ENCODE results near the gene NOLC1.
A peak's percentile ranks its signal among the peaks of the same experiment; 100 is the strongest.

The NOLC1 gene

GRCh38 chr10:102118867-102119266, 33.3 kb upstream of the NOLC1 start:
- TF ChIP-seq CREB1 (IDR thresholded peaks at IDR 0.05; ENCODE audit: low read depth): no peak
- TF ChIP-seq EGR1 (IDR thresholded peaks at IDR 0.05): peak; percentile 40; the same call in 1 of the 2 replicates
- TF ChIP-seq NFIC (IDR thresholded peaks at IDR 0.05): 0 out of 2 replicates have a peak, but pooled peaks have one; percentile 12
- no peak for TF ChIP-seq EP300 (IDR thresholded peaks at IDR 0.05; ENCODE audit: borderline replicate concordance)
- no peak for TF ChIP-seq TAF1 (IDR thresholded peaks at IDR 0.05; ENCODE audit: low read depth)
- no peak for TF ChIP-seq CEBPB (IDR thresholded peaks at IDR 0.05)
- no peak for TF ChIP-seq TCF12 (IDR thresholded peaks at IDR 0.05; ENCODE audit: low read depth)
- no peak for TF ChIP-seq YY1 (IDR thresholded peaks at IDR 0.05; ENCODE audit: low read depth)
- 0 out of 2 replicates have a peak, but pooled peaks have one; percentile 5 for TF ChIP-seq TEAD4 (IDR thresholded peaks at IDR 0.05)
- TF ChIP-seq, protein P1, sequence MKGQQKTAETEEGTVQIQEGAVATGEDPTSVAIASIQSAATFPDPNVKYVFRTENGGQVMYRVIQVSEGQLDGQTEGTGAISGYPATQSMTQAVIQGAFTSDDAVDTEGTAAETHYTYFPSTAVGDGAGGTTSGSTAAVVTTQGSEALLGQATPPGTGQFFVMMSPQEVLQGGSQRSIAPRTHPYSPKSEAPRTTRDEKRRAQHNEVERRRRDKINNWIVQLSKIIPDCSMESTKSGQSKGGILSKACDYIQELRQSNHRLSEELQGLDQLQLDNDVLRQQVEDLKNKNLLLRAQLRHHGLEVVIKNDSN (IDR thresholded peaks at IDR 0.05): peak; percentile 92
- TF ChIP-seq, protein P2, sequence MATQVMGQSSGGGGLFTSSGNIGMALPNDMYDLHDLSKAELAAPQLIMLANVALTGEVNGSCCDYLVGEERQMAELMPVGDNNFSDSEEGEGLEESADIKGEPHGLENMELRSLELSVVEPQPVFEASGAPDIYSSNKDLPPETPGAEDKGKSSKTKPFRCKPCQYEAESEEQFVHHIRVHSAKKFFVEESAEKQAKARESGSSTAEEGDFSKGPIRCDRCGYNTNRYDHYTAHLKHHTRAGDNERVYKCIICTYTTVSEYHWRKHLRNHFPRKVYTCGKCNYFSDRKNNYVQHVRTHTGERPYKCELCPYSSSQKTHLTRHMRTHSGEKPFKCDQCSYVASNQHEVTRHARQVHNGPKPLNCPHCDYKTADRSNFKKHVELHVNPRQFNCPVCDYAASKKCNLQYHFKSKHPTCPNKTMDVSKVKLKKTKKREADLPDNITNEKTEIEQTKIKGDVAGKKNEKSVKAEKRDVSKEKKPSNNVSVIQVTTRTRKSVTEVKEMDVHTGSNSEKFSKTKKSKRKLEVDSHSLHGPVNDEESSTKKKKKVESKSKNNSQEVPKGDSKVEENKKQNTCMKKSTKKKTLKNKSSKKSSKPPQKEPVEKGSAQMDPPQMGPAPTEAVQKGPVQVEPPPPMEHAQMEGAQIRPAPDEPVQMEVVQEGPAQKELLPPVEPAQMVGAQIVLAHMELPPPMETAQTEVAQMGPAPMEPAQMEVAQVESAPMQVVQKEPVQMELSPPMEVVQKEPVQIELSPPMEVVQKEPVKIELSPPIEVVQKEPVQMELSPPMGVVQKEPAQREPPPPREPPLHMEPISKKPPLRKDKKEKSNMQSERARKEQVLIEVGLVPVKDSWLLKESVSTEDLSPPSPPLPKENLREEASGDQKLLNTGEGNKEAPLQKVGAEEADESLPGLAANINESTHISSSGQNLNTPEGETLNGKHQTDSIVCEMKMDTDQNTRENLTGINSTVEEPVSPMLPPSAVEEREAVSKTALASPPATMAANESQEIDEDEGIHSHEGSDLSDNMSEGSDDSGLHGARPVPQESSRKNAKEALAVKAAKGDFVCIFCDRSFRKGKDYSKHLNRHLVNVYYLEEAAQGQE (IDR thresholded peaks at IDR 0.05; ENCODE audit: low read depth): no peak
- no peak; the same call in 1 of the 2 replicates for TF ChIP-seq ZBTB7A (IDR thresholded peaks at IDR 0.05; ENCODE audit: low read depth)
- no peak for TF ChIP-seq RAD21 (IDR thresholded peaks at IDR 0.05; ENCODE audit: low read depth)
- no peak for TF ChIP-seq FOXM1 (IDR thresholded peaks at IDR 0.05; ENCODE audit: borderline replicate concordance, low read depth)
- TF ChIP-seq, protein P3, sequence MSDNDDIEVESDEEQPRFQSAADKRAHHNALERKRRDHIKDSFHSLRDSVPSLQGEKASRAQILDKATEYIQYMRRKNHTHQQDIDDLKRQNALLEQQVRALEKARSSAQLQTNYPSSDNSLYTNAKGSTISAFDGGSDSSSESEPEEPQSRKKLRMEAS (IDR thresholded peaks at IDR 0.05): peak; percentile 46

DNA sequence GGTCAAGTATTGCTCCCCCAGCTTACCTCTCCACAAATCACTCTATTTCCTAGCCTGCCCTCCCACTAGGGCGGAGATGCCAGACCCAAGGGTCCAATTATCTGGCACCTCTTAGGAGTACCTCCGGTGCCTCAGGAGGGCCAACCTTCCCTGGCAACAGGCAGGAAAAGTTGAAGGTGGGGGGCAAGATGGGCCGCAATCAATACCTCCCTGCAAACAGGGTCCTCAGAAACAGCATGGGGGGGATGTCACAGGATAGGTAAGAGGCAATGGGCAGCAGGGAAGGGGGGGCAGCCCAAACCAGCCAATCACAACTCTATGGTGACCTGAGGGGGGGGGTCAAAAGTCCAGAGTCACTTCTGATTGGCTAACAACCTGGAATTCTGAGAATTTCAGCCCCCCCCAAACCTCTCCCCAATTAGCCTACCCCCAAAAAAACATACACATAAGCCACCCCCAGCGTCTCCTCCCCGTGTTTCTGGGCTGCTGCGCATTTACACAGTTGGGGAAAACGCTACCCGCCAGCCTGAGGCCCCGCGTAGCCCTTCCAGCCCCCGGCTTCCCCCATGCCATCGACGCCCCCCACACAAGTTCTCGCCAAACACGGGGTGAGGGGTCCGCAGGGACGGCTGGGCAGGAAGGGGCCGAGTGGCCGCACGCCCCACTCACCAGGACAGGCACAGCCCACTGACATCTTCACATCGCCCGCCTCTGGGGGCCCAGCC, 32.6 kb upstream of the NOLC1 start:
- TF ChIP-seq YY1 (IDR thresholded peaks at IDR 0.05; ENCODE audit: low read depth) (0 out of 2 replicates have a peak, but pooled peaks have one; percentile 50), TEAD4 (IDR thresholded peaks at IDR 0.05) (peak; percentile 99), CEBPB (IDR thresholded peaks at IDR 0.05) (no peak), ZBTB7A (IDR thresholded peaks at IDR 0.05; ENCODE audit: low read depth) (peak; percentile 60; the same call in 1 of the 2 replicates), TCF12 (IDR thresholded peaks at IDR 0.05; ENCODE audit: low read depth) (peak; percentile 57; the same call in 1 of the 2 replicates), TAF1 (IDR thresholded peaks at IDR 0.05; ENCODE audit: low read depth) (no peak; the same call in 1 of the 2 replicates), NFIC (IDR thresholded peaks at IDR 0.05) (no peak; the same call in 1 of the 2 replicates), RAD21 (IDR thresholded peaks at IDR 0.05; ENCODE audit: low read depth) (no peak), EGR1 (IDR thresholded peaks at IDR 0.05) (no peak), FOXM1 (IDR thresholded peaks at IDR 0.05; ENCODE audit: borderline replicate concordance, low read depth) (no peak), EP300 (IDR thresholded peaks at IDR 0.05; ENCODE audit: borderline replicate concordance) (no peak), CREB1 (IDR thresholded peaks at IDR 0.05; ENCODE audit: low read depth) (no peak)
- TF ChIP-seq, protein P1 (IDR thresholded peaks at IDR 0.05): no peak
- TF ChIP-seq, protein P3 (IDR thresholded peaks at IDR 0.05): no peak
- TF ChIP-seq, protein P2 (IDR thresholded peaks at IDR 0.05; ENCODE audit: low read depth): no peak

GRCh38 chr10:102120142-102120990, 31.8 kb upstream of the NOLC1 start, which contains the start of gene LDB1:
LDB1 (minus strand) TSS chr10:102120368; CDS start chr10:102120110, 258 bp downstream.
- TF ChIP-seq CREB1 (IDR thresholded peaks at IDR 0.05; ENCODE audit: low read depth) (peak; percentile 49; the same call in 1 of the 2 replicates), EGR1 (IDR thresholded peaks at IDR 0.05) (no peak), TAF1 (IDR thresholded peaks at IDR 0.05; ENCODE audit: low read depth) (peak; percentile 14; the same call in 1 of the 2 replicates), TEAD4 (IDR thresholded peaks at IDR 0.05) (no peak), NFIC (IDR thresholded peaks at IDR 0.05) (peak; percentile 32; the same call in 1 of the 2 replicates), EP300 (IDR thresholded peaks at IDR 0.05; ENCODE audit: borderline replicate concordance) (peak; percentile 17; the same call in 1 of the 2 replicates), ZBTB7A (IDR thresholded peaks at IDR 0.05; ENCODE audit: low read depth) (peak; percentile 97), FOXM1 (IDR thresholded peaks at IDR 0.05; ENCODE audit: borderline replicate concordance, low read depth) (peak; percentile 26; the same call in 1 of the 2 replicates), CEBPB (IDR thresholded peaks at IDR 0.05) (no peak), RAD21 (IDR thresholded peaks at IDR 0.05; ENCODE audit: low read depth) (peak; percentile 1; the same call in 1 of the 2 replicates), TCF12 (IDR thresholded peaks at IDR 0.05; ENCODE audit: low read depth) (peak; percentile 45), YY1 (IDR thresholded peaks at IDR 0.05; ENCODE audit: low read depth) (0 out of 2 replicates have a peak, but pooled peaks have one; percentile 30)
- TF ChIP-seq, protein P3 (IDR thresholded peaks at IDR 0.05): peak; percentile 89
- TF ChIP-seq, protein P2 (IDR thresholded peaks at IDR 0.05; ENCODE audit: low read depth): no peak
- TF ChIP-seq, protein P1 (IDR thresholded peaks at IDR 0.05): peak; percentile 41; the same call in 1 of the 2 replicates

All from Ishikawa (cell line).